PFSK-1 (cell line): Measurements from ENCODE around the gene FAAP24.

Experiments used
- POLR2AphosphoS5 ChIP-seq: IDR thresholded peaks from 2 replicates; pipeline ENCODE4 v1.6.1; 2012; ENCODE audit warnings: low read depth, mild to moderate bottlenecking, control low read depth, low read length, moderate library complexity
- TAF1 ChIP-seq: IDR thresholded peaks from 2 replicates; pipeline ENCODE4 v1.6.1; 2012; ENCODE audit warnings: low read length, control low read depth, borderline replicate concordance; ENCODE audit not compliant: insufficient read depth

DNA sequence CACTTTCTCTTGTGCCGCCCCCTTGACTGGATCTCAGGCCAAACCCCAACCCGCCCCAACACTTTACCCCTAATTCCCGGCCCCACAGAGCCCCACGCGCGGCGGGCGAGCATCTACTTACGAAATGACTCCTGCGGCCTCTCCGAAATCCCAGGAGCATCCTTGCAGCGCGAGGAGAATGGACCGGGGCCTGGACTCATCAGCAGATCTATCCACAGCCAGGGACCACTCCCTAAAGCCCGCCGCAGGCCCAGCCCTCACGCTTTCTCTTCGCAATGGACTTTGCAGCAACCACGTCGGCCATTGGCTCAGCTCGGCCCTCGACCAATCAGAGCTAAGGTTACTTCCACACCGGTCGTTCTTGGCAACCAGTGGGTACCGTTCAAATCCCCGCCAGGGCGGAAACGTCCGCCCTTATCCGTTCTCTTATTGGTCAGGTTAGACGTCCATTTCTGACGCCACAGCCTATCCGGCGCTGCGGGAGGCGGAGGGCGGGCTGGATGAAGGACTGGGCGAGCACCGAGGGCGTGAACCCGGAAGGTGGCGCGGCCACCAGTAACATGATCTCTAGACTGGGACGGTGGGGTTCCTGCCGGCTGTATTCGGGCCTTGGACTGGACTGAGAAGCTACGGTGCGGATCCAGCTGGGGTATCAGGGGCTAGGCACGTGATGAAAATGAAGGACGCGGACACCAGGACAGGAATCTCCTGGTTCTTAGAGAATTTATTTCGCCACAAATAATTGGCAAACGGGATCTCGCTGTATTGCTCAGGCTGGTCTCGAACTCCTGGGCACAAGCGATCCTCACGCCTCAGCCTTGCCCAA, at the start of gene FAAP24, which contains the start of gene CEP89:
- TF ChIP-seq POLR2AphosphoS5 (peak; percentile 78), TAF1 (peak; percentile 74; the same call in 1 of the 2 replicates)
